Fibroblast of lung (primary cell): ENCODE data around the gene HNF1B.

Source experiments
- EZH2 ChIP-seq: IDR thresholded peaks from 2 replicates; pipeline ENCODE4 v1.5.1; 2012; ENCODE audit warnings: low read length, control low read depth, mild to moderate bottlenecking; ENCODE audit errors: missing control alignments
- TF ChIP-seq, protein P1 (sequence below), 2 donors: IDR thresholded peaks in 1 of 2; conservative IDR thresholded peaks in 1 of 2; 1 replicate in 1 of 2; 2 replicates in 1 of 2; pipeline ENCODE4 v1.5.1; 2011 to 2012; ENCODE audit warnings: low read length in 2 of 2, control low read depth in 1 of 2, inconsistent platforms in 1 of 2, low read depth in 1 of 2, mild to moderate bottlenecking in 1 of 2

DNA sequence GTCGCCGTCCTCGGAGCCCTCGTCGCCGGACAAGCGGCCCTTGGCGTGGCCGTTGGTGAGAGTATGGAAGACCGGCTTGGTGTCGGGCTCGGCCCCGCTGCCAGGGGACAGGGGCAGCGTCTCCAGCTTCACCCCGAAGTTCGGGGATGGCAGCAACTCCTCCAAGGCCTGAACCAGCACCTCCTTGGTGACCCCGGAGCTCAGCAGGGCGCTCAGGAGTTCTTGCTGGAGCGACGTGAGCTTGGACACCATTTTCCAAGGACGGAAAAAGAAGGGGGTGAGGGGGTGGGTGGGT is 279 bp downstream of the HNF1B start:
- TF ChIP-seq, protein P1, sequence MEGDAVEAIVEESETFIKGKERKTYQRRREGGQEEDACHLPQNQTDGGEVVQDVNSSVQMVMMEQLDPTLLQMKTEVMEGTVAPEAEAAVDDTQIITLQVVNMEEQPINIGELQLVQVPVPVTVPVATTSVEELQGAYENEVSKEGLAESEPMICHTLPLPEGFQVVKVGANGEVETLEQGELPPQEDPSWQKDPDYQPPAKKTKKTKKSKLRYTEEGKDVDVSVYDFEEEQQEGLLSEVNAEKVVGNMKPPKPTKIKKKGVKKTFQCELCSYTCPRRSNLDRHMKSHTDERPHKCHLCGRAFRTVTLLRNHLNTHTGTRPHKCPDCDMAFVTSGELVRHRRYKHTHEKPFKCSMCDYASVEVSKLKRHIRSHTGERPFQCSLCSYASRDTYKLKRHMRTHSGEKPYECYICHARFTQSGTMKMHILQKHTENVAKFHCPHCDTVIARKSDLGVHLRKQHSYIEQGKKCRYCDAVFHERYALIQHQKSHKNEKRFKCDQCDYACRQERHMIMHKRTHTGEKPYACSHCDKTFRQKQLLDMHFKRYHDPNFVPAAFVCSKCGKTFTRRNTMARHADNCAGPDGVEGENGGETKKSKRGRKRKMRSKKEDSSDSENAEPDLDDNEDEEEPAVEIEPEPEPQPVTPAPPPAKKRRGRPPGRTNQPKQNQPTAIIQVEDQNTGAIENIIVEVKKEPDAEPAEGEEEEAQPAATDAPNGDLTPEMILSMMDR (conservative IDR thresholded peaks at IDR 0.05 in 1 of 2, IDR thresholded peaks at IDR 0.05 in 1 of 2; ENCODE audit: low read depth in 1 of 2, low read length in 2 of 2) = no peak
- TF ChIP-seq EZH2 = peak; percentile 53
